AG04450 (cell line): Measurements from ENCODE around the gene ARMC5. TPM values are rescaled to one million over a fixed set of nuclear protein-coding genes. Genes with fewer than 3 reads are reported as not detected.

ENCODE experiments used
- CTCF ChIA-PET: fragments of 300-600, 350-600 bp; formaldehyde crosslinking; extraction: SDS; loops from one replicate; lab custom pipeline; 2022; ENCODE audit warnings: antibody characterized with exemption, inconsistent platforms; lab: Charles Lee
- POLR2A ChIA-PET: fragments of 350-600 bp; formaldehyde crosslinking; extraction: SDS; loops from one replicate; lab custom pipeline; 2021; ENCODE audit warnings: antibody characterized with exemption, inconsistent platforms; lab: Yijun Ruan, JAX
- DNase-seq: peaks from one replicate; pipeline ENCODE4 v3.0.0-alpha.2; 2011; ENCODE audit warnings: low read depth, low spot score
- H3K27ac ChIP-seq: one replicate; pipeline ENCODE4 v1.5.1; 2012; ENCODE audit warnings: low read depth, low read length, control low read depth
- H3K27me3 ChIP-seq: one replicate; pipeline ENCODE4 v1.6.0; 2012; ENCODE audit warnings: low read length; ENCODE audit not compliant: control insufficient read depth, insufficient read depth
- H3K4me3 ChIP-seq: 2 replicates; pipeline ENCODE4 v1.5.1; 2011; ENCODE audit warnings: mild to moderate bottlenecking, low read depth, low read length, control low read depth
- H3K9me3 ChIP-seq: 2 replicates; pipeline ENCODE4 v1.5.1; 2012; ENCODE audit warnings: low read length; ENCODE audit not compliant: control insufficient read depth, insufficient read depth
- CTCF ChIP-seq: IDR thresholded peaks from 2 replicates; pipeline ENCODE4 v1.5.1; 2011; ENCODE audit warnings: low read depth, low read length, control low read depth, inconsistent platforms
- polyA plus RNA-seq: library from polyadenylated mRNA; depleted of rRNA; stranded (reverse); fragments of >200 nt; gene quantifications from 2 replicates; pipeline ENCODE4 v1.2.3, GENCODE V29; 2011

The ARMC5 gene
- polyA plus RNA-seq, 1 experiment = 2.9 TPM

DNA sequence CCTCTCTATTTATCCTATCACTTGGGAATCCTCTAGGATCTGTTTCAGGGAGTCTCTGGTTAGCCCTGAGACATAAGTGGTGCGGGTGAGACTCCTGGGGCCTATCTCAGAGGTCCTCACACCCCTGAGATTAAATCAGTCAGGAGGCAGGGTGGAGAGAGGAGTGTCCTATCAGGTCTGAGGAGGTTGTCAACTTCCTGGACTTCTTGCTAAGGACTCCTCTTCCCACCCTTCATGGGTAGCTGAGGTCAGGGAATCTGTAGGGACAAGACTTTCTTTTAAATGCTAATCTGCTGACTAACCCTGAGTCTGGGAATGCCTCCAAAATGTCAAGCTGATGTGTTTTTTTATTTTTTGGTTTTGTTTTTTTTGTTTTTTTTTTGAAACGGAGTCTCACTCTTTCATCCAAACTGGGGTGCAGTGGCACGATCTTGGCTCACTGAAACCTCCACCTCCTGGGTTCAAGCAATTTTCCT lies 6.6 kb upstream of the ARMC5 start:
- Histone ChIP-seq H3K4me3 (no peak overlapping the region), H3K27me3 (no peaks in the 10 kb centered on the region), H3K9me3 (no peaks in the 10 kb centered on the region), H3K27ac (peak overlapping the region; percentile 96)
- ChIA-PET POLR2A (interaction anchor here (0.6 to 3.9 kb wide), 7 partner anchors 10 to 381 kb away, joined by 3 to 22 read pairs (median 4); partner anchors contain the start of genes FUS, RUSF1, TGFB1I1 and ZNF843), CTCF (interaction anchor here (0.6 to 2.5 kb wide), 10 partner anchors 8 to 701 kb away, joined by 3 to 25 read pairs (median 4); partner anchors contain the start of gene ZNF843)
- TF ChIP-seq CTCF = no peak
- DNase-seq = peak; percentile 74

DNA sequence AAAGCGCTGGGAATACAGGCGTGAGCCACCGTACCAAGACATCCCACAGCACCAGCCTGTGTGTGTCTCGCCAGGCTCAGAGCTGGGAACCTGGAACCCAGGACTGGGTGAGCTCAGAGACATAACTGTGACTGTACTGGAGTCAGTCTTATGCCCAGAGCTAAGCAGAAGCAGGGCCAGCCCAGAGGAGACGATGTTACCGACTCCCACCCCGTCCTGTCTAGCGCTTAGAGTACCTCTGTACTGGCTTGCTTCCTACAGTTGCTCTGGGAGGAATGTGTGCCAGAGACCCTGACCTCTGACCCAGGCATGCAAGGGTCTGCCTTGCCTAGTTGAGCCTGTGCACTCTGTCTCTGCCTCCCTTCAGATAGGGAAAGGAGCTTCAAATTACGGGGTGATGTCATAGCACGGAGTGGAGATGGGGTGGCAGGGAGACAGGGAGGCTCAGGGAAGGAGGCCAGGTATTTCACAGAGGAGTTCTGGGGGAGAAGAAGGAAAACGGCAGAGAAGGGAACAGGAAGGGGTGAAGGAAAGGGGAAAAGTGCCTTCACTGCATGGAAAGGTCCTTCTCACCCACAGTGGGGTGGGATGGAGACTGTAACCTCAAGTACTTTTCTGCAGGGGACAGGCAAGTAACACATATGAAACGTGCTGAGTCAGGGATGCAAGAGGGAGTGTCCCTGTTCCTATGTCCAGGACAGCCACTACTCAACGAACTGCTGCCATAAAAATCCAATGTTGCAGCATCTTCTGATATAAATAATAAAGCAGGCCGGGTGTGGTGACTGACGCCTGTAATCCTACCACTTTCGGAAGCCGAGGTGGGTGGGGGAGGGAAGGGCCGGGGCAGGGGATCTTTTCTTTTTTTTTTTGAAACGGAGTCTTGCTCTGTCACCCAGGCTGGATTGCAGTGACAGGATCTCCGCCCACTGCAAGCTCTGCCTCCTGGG lies 5.8 kb upstream of the ARMC5 start:
- no peaks in the 10 kb centered on the region; the same call in 1 of the 2 replicates for H3K9me3 ChIP-seq
- ChIA-PET POLR2A (interaction anchor here (0.6 to 3.9 kb wide), 6 partner anchors 11 to 273 kb away, joined by 3 to 22 read pairs (median 4); partner anchors contain the start of genes FUS, RUSF1, TGFB1I1 and ZNF843), CTCF (interaction anchor here (0.6 to 2.5 kb wide), 6 partner anchors 10 to 415 kb away, joined by 3 to 25 read pairs (median 6); partner anchors contain the start of genes PYCARD and ZNF843)
- no peak for DNase-seq
- H3K27ac ChIP-seq = peak overlapping the region; percentile 77
- no peak for TF ChIP-seq CTCF
- no peaks in the 10 kb centered on the region for H3K27me3 ChIP-seq
- no peak overlapping the region for H3K4me3 ChIP-seq

- no peak for DNase-seq
- Histone ChIP-seq H3K27me3 (no peaks in the 10 kb centered on the region), H3K27ac (no peak overlapping the region), H3K9me3 (no peaks in the 10 kb centered on the region; the same call in 1 of the 2 replicates), H3K4me3 (no peak overlapping the region)
- ChIA-PET POLR2A (interaction anchor here (0.7 to 0.8 kb wide), 2 partner anchors 13 to 276 kb away, joined by 3 read pairs; partner anchors contain the start of genes FUS and ZNF843), CTCF (interaction anchor here (0.6 to 1.6 kb wide), 4 partner anchors 10 to 554 kb away, joined by 3 to 4 read pairs (median 4); no protein-coding TSS in a partner anchor)
- peak; percentile 31 for TF ChIP-seq CTCF
Measured at GRCh38 chr16:31455601-31456314, 3.5 kb upstream of the ARMC5 start.

- POLR2A ChIA-PET = interaction anchor here (1.7 kb wide), 1 partner anchor 277 kb away, joined by 8 read pairs; the partner anchor contains the start of gene FUS
- Histone ChIP-seq H3K4me3 (peak overlapping the region; percentile 87; the same call in 1 of the 2 replicates), H3K27me3 (no peaks in the 10 kb centered on the region), H3K27ac (no peak overlapping the region), H3K9me3 (no peaks in the 10 kb centered on the region; the same call in 1 of the 2 replicates)
- DNase-seq = no peak
- CTCF ChIA-PET = interaction anchor here (0.6 to 4.9 kb wide), 8 partner anchors 13 to 462 kb away, joined by 3 to 49 read pairs (median 4); partner anchors contain the start of genes TGFB1I1 and ZNF843
- TF ChIP-seq CTCF = no peak
Measured at GRCh38 chr16:31456988-31457360, 2.3 kb upstream of the ARMC5 start.
